ENCODE measurements around the gene LMO1.
A peak's percentile ranks its signal among the peaks of the same experiment; 100 is the strongest.

LMO1 gene

DNA sequence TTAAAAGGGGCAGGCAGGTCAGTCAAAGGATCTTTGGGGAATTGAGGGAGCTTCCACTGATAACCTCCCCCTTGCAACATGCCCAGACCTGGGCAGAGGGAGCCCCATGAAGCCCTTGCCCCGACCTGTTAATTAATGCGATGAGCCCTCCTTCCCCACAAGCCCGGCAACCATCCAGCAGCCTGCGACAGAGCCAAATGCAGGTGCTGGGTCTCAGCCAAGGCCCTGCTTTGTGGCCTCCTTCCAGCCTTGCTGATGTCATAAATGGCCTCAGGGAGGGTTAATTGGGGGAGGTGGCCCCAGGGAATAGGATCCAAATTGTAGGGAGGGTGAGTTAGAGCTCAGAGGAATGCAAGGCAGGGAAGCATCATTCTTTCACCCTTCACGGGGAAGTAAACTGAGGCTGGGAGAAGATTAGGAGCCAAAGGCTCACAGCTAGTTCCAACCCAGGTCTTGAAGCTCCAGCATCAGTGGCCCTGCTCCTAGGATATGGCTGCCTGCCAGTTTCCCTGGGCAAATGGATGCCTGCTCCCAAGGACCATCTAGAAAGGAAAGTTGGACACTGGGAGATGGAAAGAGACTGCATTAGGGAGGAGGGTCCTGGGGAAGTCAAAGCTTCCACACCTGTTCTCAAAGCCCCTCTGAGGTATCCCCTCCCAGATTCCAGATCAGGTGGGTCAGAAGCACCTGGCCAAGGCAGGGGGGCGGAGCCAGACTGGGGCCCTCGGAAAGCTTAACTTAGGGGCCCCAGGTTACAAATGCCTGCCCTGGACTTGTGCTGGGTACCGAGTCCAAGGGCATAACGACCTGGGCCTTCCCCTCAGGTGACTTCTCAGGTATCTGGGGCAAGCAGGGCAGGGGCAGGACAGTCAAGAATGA, 34.1 kb downstream of the LMO1 start:
- DNase-seq (ENCODE audit: low read depth in 1 of 2, low spot score in 1 of 2), result no peak

DNA sequence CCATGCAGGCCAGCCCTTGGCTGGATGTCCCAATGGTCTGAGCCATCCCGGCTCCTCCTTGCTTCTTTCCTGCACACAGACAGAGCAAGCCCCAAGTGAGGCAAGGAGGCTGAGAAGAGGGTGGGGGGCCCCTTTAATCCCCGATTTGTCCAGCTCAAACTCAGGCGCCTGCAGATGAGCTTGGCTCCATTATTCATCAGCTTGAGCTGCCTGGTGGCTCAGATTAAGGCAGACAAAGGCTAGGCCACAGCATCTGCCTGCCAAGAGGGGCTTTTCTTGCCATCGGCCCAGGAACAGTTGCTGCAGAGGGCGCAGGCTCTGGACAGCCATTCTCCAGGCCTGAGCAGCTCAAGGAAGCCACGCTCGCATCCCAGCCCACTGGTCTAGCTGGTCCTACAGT, 35.4 kb downstream of the LMO1 start:
- no peak for DNase-seq (ENCODE audit: low read depth in 1 of 2, low spot score in 1 of 2)

DNA sequence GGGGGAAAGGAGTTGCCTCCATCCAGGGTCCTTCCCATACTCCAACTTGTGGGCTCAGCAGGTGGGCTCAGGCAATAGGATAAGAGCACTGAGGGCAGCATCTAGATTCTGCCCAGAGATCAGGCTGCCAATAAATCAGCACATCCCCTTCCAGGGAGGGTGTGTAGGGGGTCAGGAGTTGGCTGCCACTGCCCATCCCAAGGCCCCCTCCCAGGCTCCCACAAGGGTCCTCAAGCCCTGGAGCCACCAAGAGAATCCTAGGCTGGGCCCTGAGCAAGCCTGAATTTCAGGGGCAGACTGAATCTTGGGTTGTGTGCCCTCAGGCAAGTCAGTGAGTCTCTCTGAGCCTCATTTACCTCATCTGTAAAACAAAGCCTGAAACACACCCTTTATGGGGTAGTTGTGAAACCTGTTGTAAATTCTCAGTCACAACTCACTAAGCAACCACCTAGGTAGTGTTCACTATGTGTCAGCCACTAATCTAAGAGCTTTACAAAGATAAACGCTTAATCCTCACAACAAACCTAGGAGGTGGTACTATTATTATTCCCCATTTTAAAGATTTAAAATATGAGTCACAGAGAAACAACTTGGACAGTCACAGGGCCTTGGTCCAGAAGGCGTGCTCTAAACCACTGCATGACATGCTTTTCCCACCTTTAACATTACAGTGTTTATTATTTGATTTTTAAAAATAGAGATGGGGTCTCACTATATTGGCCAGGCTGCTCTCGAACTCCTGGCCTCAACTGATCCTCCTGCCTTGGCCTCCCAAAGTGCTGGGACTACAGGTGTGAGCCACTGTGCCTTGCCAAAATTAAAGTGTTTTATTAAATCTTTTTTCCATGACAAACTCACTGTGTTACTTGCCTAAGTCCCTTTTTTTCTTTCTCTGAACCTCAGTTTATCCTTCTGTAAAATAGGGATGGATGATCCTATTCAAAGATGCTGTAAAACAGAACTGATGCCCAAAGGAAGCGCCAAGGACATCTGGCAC, 36.2 kb downstream of the LMO1 start:
- DNase-seq (ENCODE audit: low read depth in 1 of 2, low spot score in 1 of 2), result no peak

DNA sequence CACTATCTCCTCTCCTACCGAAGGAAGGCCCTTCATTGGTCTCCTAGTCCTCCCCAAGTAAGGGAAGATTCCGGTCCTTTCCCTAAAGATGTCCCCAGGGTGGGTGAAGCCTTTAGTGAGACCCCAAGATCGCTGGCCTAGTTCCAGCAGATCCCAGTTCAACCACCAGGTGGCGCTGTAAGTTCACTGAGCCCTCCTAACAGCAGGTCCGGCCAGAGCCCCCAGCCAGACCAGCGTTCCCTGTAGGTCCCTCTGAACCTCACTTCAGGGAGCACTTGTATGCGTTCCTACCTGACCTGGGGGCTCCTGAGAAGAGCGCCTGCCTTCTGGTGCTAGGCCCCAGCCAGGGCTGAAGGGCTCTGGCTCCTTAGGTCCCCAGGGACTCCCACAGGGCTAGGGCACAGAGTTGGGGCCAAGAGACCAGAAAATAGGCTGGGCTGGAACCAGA, 38.1 kb downstream of the LMO1 start:
- DNase-seq (ENCODE audit: low read depth in 1 of 2, low spot score in 1 of 2), result peak; percentile 20 to 52

DNA sequence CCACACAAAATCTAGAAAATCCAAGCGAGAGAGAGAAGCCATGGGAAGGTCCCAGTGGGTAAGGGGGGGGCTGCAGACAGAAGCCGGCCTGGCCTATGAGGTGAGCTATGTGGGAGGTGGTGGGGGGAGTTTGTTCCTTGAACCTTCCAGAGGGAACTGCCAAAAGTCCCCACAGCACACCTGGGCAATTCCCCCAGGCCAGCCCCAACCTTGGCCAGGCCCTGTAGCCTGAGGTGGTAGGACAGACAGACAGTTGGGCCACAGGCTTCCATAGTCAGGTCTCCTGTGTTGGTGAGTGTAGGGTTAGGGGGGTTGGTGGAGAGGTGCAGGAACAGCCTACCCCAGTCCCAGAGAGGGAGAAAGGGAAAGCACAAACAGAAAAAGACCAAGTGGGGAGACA, 39.0 kb downstream of the LMO1 start:
- DNase-seq (ENCODE audit: low read depth in 1 of 2, low spot score in 1 of 2), result no peak

DNA sequence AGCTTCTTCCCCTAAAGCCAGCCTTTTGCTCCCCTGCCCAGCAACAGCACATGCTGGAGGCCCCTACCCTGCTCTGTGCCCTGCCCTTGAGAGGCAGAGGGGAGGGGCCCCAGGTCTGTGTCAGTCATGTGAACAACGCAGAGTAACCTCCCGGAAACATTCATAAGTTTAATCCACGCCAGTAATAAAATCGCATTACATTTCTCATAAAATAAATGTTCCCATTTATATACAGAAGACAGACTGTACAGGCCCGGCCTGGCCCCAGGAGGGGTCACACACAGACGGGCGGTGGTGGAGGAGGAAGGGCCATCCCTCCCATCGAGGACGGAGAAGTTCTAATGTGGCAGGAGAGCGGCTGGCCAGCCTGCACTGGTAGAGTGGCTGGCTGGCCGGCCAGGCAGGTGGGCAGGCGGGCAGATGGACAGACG, 39.5 kb downstream of the LMO1 start:
- DNase-seq (ENCODE audit: low read depth in 1 of 2, low spot score in 1 of 2), result no peak

DNA sequence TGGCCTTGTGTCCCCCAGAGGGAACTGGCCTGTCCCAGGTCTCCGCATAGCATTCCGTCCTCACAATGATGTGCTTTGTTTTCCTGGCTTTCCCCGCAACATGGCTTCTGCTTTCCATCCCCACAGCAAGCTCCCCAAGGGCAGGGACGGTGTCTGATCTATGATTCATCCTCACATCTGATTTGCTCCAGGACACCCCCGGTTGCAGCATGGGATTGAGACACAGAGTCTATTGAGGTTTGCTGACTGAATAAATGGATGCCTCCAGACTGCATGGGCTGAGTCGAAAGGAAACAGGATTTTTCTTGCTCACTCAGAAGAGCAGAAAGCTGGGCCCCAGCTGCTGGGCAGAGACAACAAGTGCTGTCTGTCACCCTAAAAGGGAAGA, 40.2 kb downstream of the LMO1 start:
- no peak for DNase-seq (ENCODE audit: low read depth in 1 of 2, low spot score in 1 of 2)

DNA sequence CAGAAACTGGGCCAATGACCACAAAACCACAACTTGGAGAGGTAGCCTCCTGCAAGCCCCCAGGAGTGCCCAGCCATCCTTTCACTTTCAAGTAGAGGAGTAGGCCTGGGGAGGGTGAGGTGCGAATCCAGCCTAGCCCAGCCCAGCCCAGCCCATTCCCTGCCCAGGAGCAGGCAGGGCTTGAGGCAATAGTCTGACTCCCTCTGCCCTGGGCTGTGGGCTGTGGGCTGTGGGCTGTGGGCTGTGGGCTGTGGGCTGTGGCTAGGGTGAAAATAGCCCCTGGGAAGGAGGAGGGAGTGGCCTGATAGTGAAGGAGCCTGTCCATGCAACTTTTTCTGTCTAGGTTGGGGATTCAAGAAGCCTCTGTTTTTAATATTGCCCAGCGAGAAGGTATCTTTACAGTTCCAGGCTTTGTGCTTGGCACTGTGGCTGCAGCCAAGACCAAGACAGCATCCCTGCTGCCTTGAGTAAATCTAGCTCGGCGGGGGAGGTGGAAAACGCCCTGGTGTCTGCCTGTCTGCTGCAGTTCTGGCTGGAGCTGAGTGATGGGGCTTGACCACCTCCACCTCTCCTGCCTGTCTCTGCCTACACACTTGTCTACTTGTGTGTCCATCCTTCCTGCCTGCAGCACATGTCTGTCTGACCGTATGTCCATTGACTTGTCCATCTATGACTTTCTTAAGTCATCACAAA, 40.7 kb downstream of the LMO1 start:
- no peak for DNase-seq (ENCODE audit: low read depth in 1 of 2, low spot score in 1 of 2)

DNA sequence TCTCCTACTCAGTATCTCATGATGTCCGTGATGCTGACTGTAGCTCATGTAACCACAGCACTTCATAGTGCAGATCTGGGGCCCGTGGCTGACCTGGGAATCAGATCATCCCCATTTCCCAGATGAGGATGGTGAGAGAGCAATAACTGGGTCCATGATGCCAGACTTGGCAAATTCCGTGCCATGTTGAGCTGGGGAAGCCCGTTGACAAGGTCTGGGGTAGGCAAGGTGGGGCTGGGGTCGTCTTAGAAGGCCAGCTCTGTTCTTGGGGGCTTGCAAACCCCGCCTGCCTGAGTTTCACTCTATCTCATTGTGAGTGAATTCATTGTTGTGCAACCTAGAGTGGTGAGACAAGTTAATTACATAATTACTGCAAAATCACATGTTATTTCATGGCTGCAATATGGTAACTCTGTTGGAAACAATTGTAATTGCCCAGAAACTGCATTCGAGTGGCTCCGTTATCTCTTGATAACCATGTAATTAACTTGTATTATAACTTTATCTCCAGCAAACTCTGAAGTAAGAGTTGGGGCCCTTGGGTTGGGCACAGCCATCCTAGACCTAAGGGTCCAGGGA, 41.7 kb downstream of the LMO1 start:
- no peak for DNase-seq (ENCODE audit: low read depth in 1 of 2, low spot score in 1 of 2)

DNA sequence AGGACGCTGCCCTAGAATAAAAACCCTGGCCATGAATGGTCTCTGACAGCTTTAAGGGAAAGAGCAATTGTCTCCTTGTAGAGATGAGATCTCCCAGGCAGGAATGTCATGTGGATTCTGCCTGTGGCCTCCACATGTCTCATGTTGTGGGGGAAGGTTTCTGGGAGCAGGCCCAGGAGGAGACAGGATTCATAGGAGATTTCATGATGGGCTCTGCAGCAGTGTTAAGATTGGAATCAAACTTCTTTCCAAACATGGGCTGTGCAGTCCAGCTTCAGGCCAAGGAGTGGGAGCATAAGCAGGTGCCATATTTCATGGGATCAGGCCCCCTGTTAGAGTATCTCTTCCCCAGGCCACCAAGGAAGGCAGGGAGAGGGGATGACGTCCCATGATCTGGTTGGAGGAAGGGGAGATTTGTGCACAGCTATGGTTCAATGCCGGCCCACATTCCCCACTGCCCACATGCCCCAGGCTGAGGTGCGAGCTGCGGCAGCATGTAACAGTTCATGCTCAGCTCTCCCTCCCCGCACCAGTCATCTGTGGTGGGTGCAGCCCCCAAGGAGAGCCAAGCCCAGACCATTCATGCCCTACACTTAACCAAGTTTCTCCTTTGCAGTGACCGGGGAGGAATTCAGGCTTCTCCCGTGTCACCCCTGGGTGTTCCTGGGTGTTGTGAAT, 42.5 kb downstream of the LMO1 start:
- no peak for DNase-seq (ENCODE audit: low read depth in 1 of 2, low spot score in 1 of 2)

DNA sequence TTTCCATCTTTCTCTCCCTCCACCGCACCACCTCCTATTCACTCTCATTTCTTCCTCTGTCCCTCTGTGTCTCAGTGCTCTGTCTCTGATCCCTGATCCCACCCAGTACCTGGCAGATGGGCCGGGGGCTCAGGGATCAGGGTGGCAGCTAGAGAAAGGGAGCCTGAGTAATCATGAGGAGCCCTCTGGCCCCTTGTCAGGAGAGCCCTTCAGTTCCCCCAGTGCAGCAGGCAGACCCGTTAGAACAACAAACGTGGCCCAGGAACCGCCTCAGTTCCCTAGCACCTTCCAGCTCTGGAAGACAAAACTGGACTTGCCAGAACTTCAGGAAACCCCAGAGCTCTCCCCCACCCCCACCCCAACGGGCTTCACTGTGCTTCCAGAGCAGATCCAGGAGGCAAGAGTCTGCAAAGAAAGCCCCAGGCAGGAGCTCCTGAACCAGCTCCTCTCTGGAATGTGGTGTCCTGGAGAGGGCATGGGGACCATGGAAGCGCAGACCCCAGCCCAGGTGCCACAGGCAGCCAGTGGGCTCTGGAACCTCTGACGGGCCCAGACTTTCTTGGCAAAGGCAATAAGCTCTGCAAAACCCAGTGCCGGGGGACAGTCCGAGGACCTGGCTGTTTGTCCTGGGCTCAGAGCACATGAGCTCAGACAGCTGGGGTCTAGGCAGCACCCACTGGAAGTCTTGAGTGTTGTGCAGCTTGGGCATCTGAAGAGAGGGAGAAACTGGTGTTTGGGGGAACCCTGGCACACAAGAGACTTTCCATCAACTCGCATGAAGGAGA, 43.2 kb downstream of the LMO1 start:
- no peak for DNase-seq (ENCODE audit: low read depth in 1 of 2, low spot score in 1 of 2)

DNA sequence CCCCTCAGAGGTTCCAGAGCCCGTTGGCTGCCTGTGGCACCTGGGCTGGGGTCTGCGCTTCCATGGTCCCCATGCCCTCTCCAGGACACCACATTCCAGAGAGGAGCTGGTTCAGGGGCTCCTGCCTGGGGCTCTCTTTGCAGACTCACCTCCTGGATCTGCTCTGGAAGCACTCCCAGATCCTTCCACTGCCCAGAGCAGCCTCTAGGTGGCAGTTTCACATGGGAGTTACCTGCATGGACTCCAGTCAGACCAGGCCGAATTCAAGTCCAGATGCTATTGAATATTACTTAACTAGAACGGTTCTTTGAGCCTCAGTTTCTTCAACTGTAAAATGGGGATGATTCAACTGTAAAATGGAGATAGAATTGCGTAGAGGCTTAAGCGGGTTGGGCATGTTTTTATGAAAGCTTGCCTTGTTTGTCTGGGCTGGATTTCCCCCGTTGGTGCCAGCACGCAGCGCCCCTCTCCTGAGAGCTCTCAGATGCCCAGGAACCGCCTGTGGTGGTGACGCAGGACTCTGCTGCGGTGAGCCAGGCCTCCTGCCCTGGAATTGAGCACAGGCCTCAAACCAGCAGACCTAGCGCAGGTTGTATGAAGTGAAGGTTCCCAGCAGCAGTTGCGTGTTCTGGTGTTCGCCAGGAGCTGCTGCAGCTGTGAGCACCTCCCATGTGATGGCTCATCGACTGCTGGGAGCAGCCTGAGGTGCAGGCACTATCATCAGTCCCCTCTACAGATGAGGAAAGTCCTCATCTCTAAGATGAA, 44.2 kb downstream of the LMO1 start:
- no peak for DNase-seq (ENCODE audit: low read depth in 1 of 2, low spot score in 1 of 2)

DNA sequence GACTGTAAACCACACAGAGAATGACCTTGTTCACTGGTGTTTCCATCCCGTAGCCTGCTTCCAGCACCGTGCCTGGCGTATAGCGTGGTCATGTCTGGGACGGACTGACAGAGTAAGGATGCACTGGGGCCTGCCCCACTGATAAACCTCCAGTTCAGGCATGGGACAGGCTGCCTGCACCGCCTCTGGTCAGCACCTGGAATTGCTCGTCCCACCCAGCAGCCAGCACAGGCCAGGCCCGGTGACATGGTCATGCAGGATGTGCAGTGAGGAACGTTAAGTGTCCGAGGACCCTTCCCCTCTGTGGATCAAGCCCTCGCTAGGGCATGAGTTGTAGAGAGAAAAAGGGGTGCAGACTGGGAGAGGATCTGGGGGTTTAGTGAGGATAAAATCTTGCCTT, 44.8 kb downstream of the LMO1 start:
- no peak for DNase-seq (ENCODE audit: low read depth in 1 of 2, low spot score in 1 of 2)

DNA sequence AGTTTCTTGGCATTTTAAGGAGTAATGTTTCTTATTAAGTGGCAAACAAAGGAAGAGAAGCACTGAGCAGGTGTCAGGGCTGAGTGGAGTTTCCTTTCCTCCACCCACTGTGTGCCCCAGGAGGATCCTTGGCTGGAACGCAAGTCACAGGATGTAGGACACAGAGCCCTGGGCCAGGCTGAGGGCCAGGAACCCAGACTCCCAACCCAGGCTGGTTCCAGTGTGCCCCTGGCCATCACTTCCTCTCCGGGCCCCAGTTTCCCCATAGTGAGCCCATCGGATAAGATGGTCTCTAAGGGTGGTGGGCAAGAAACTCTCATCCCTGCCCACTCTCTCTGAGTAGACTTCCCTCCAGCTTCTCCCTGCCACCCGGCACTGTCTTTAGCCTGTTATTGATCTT, 45.3 kb downstream of the LMO1 start:
- no peak for DNase-seq (ENCODE audit: low read depth in 1 of 2, low spot score in 1 of 2)

DNA sequence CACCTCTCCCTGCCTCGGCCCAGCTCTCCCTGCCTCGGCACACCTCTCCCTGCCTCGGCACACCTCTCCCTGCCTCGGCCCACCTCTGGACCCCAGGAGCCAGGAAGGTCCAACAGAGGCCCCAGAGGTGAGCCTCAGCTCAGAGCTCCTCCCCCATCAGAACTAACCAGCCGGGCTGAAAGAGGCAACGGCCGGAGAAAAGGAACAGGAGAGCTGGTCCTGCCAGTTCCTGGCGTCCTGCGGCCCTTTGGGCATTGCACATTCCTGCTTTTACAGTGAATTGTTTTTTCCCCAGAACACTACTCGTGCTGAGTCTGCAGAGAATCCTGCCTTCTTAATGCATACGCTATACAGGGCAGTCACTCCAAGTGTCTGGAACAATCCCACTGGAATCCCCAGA, 45.8 kb downstream of the LMO1 start:
- DNase-seq (ENCODE audit: low read depth in 1 of 2, low spot score in 1 of 2), result no peak

DNA sequence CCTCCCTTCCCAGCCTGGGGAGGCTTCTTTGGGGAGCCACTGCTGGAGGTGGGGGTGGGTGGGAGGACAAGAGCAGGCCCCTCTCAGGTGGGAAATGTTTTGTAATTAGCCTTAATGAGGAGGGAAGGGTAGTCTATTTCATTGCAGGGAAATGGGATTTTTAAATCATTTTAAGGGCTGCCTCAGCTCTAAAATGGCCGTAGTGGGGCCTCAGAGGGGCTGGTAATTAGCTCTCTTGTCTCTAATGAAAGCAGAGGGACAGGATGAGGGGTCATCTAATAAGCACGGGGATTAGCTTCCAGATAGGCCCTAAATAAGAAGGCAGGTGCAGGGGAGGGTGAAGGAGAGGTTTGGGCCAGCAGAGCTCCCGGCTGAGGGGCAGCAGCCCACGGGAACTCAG, 46.5 kb downstream of the LMO1 start:
- DNase-seq (ENCODE audit: low read depth in 1 of 2, low spot score in 1 of 2), result no peak

DNA sequence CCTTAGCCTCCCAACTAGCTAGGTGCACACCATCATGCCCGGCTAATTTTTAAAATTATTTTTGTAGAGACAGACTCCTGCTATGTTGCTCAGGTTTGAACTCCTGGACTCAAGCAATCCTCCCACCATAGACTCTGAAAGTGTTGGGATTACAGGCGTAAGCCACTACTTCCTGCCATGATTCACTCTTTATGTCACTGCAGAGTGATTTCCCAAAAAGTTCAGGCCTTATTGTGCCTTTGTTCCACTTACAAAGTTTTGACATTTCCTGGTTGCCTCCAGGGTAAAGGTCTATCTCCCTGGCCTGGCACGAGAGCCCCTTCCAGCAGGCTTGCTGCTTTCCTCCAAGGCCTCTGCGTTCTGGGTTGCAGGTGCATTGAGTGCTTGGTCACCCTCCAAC, 50.3 kb downstream of the LMO1 start:
- no peak for DNase-seq (ENCODE audit: low read depth in 1 of 2, low spot score in 1 of 2)

DNA sequence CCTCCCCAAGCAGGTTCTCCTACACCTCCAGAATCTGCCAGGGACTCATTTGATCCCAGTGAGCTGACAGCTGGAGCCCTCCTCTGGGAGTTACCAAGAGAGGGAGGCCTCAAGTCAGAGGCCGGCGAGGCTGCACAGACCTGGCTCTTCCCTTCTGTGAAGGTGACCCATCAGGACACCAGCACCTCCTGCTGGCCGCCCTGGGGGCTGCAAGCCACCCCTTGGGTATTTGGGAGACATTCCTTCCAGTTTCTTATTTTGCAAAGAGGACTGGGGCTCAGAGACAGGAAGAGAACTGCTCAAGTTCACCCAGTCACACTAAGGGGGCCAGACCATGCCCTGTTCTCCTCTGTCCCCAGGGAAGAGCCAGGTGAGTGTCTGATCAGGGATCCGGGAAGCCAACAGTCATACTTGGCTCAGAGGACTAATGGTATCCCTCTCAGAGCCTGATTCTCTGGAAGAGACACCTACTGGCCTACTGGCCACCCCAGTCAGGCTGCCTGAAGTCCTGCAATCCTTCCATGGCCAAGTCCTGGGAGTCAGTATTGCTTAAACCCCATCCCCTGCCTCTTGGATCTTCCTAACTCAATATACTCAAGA, 54.4 kb downstream of the LMO1 start:
- no peak for DNase-seq (ENCODE audit: low read depth in 1 of 2, low spot score in 1 of 2)
